HG03442 (cell line): Measurements from ENCODE around the gene ZNF805.
"Not testable (repeated sequence)": the region's sequence is repeated elsewhere in the genome, so short reads cannot be mapped to it uniquely, and the experiment has no call there.

Experiments
- ATAC-seq: cut with Tn5 transposase; IDR thresholded peaks from one replicate; pipeline ENCODE4 v1.9.1; 2021; ENCODE audit warnings: mild to moderate bottlenecking, moderate library complexity; ENCODE audit not compliant: unreplicated experiment

The ZNF805 gene

DNA sequence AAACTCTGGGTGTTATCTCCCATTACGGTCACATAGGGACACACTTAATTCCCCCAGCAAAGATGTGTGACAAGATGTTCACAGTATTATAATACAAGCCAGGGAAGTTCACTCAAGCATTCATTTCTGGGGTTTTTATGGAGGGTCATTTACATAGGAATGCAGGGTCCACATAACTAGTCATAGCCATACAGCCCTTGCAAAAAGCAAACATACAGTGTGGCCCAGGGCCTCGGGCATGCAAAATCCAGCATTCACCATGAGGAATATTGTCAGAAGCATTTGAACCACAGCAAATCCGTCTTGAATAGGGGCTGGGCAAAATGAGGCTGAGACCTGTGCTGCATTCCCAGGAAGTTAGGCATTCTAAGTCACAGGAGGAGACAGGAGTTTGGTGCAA is 26.9 kb downstream of the ZNF805 start:
- ATAC-seq = no peak

- peak; percentile 38 for ATAC-seq
Measured at GRCh38 chr19:57269515-57270250, 29.3 kb downstream of the ZNF805 start.

- no peak for ATAC-seq
Measured at GRCh38 chr19:57271280-57271679, 30.8 kb downstream of the ZNF805 start.

DNA sequence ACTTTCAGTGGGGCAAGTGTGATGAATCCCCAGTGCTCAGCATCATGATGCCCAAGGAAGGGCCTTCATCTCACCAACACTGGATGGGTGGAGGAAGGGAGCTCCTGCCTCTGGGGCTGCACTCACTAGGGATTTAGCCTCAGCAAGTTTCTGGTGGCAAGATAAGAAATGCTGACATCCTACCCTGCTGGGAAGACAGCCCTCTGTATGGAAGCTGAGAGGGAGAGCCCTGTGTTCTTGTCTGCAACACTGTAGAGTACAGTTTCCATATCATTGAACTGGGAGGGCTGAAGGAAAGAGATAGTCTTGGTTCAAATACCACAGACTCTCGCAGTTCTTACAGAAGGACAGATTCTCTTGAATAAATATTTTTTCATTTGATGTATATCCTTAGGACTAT is 32.6 kb downstream of the ZNF805 start:
- ATAC-seq = no peak

DNA sequence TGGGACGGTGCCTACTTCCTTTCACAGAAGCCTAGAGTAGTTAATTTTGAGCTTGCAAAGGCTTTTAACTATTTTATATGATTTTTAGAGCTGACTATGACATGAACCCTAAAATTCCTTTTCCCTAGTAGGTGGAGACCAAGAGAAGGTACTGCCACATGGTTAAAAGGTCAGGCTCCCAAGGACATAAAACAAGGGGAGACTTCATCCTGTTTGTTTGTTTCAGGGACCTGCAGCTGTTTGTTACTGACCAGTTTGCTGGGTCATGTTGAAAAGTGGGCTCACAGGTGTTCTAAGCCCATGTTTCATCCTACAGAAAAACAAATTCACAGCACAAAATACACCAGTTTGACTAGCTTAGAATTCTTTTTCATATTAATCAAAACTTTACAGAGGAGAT is 36.0 kb downstream of the ZNF805 start:
- no peak for ATAC-seq

DNA sequence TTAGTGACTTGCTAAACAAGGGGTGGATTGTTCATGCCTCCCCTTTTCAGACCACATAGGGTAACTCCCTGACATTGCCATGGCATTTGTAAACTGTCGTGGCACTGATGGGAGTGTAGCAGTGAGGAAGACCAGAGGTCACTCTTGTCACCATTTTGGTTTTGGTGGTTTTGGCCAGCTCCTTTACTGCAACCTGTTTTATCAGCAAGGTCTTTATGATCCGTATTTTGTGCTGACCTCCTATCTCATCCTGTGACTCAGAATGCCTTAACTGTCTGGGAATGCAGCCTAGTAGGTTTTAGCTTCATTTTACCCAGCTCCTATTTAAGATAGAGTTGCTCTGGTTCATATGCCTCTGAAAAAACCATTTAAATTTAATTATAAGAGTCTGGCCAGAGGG is 38.0 kb downstream of the ZNF805 start:
- not testable (repeated sequence) for ATAC-seq

GRCh38 chr19:57279418-57280164 is 39.2 kb downstream of the ZNF805 start:
- peak; percentile 59 for ATAC-seq

GRCh38 chr19:57280165-57280961 is 39.9 kb downstream of the ZNF805 start, which contains the start of gene ZNF460:
ZNF460 (plus strand) TSS chr19:57280485; CDS start chr19:57280807, 322 bp downstream.
- peak; percentile 83 for ATAC-seq

DNA sequence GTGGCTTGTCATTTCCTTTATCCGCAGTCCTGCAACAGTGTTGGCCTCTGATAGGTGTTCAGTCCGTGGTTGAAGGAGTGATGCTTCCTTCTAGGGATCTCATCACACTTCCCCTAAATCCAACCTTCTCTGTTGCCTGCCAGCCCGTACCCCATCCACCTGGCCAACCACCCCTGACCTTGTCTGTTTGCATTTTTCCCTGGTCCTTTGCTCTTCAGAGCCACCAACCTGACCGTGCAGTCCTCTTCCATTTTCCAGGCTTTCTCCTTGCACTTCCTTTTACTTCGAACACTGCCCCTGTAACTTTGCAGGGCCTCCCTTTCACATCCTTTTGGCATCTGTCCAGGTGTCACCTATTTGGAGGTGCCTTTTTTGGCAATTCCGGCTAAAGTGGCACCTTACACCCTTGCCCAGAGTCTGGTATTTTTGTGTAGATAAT is 40.5 kb downstream of the ZNF805 start:
- ATAC-seq = no peak

GRCh38 chr19:57282011-57282643 is 41.7 kb downstream of the ZNF805 start:
- ATAC-seq = no peak

DNA sequence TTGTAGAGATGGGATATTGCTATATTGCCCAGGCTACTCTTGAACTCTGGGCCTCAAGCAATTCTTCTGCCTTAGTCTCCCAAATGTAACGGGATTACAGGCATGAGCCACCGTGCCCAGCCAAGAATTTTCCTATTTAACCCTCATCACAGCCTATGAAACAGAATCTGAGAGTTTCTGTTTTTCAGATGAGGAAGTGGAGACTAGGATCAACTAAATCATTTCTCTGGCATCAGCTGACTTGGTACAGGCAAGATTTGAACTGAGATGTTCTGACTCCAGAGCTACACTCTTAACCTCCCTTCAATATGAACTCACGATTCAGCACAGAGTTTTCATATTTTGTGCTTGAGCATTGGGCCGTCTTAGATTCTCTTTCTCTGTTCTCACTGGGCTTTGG is 47.9 kb downstream of the ZNF805 start:
- ATAC-seq = no peak

- ATAC-seq = no peak
Measured at GRCh38 chr19:57290970-57291369, 50.5 kb downstream of the ZNF805 start.

GRCh38 chr19:57292547-57292946 is 52.1 kb downstream of the ZNF805 start:
- ATAC-seq = no peak

GRCh38 chr19:57293719-57294118 is 53.3 kb downstream of the ZNF805 start:
- no peak for ATAC-seq

DNA sequence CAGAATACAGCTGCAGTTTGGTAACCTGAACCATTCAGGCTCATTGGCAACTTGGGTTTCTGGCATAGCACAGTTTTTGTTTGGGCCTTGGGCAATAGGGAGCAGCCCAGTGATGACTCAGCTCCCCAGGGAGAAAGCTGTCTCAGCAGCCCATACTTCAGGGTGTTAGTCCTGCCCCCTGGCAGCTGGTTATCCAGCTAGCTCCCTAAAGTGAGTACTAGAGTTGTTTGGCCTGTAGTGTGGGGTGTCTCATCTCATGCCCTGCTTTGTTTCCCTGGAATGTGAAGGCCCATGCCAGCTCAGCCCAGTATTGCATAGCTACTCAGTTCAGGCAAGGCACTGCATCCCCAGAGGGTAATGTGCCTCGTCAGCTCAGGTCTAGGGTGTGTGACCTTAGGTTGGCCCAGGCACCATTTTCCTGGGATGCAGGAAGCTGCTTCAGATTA is 61.6 kb downstream of the ZNF805 start:
- ATAC-seq = no peak

DNA sequence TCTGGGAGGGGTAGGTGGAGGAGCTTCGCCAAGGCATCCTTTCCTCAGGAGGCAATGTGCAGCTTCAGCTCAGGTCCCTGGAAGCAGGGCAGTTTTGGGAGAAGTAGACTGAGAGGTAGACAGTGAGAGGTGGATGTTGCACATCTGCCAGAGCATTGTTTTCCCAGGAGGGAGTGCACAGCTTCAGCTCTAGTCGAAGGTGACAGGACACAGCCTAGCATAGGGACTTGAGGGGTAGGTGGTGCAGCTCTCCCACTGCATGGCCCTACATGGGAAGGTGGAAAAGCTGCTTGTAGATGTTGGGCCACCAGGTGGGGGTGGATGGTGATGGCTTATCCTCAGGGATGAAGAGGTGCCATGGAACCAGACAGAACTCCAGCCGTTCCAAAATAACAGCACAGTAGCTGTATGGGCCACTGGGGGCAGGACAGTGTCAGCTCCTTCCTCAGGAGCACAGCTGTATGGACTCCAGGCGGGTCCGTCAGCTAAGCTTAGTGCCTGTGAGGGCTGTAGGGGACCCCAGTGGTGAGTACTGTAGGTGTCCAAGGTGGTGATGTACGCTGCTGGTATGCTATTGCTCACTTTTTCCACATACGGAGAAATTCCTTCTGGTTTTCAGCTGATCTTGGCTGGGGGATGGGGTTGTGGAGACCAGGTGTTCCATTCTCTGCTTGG is 62.4 kb downstream of the ZNF805 start:
- ATAC-seq = no peak
